Lung (tissue), 12 donors: ENCODE data around the gene SP140. TPM values are rescaled to one million over a fixed set of nuclear protein-coding genes. Genes with fewer than 3 reads are reported as not detected.

Experiments
- ATAC-seq: fragments of 200-7000 bp; cut with Tn5 transposase; one replicate; pipeline ENCODE4 v1.9.1; 2020; ENCODE audit warnings: moderate number of reproducible peaks; ENCODE audit not compliant: insufficient read depth, low FRiP score
- DNase-seq, 3 donors: peaks; one replicate each; pipeline ENCODE4 v3.0.0-alpha.2; 2013 to 2017
- H3K27ac ChIP-seq, 2 donors: one replicate each; pipeline ENCODE4 v1.5.1; 2013; ENCODE audit warnings: mild to moderate bottlenecking in 2 of 2, moderate library complexity in 2 of 2, control low read depth in 1 of 2, inconsistent platforms in 1 of 2, low read depth in 1 of 2, low read length in 1 of 2
- H3K27me3 ChIP-seq, 3 donors: one replicate each; pipeline ENCODE4 v1.5.1; 2013; ENCODE audit warnings: low read length in 2 of 3; ENCODE audit not compliant: control insufficient read depth in 3 of 3, insufficient read depth in 3 of 3
- H3K36me3 ChIP-seq, 4 donors: one replicate each; pipeline ENCODE4 v1.5.1; 2013; ENCODE audit warnings: low read length in 4 of 4, mild to moderate bottlenecking in 1 of 4, moderate library complexity in 1 of 4; ENCODE audit not compliant: control insufficient read depth in 4 of 4, insufficient read depth in 4 of 4
- H3K4me1 ChIP-seq, 5 donors: one replicate each; pipeline ENCODE4 v1.5.1; 2013; ENCODE audit warnings: low read length in 5 of 5, mild to moderate bottlenecking in 2 of 5, moderate library complexity in 1 of 5; ENCODE audit not compliant: control insufficient read depth in 5 of 5, insufficient read depth in 5 of 5
- H3K4me3 ChIP-seq: one replicate; pipeline ENCODE4 v1.5.1; 2013; ENCODE audit warnings: mild to moderate bottlenecking, control low read depth, moderate library complexity
- H3K9ac ChIP-seq, 2 donors: one replicate each; pipeline ENCODE4 v1.5.1; 2013; ENCODE audit warnings: low read length in 2 of 2, control low read depth in 1 of 2; ENCODE audit not compliant: insufficient read depth in 1 of 2
- H3K9me3 ChIP-seq, 4 donors: one replicate each; pipeline ENCODE4 v1.5.1; 2013; ENCODE audit warnings: low read length in 3 of 4, mild to moderate bottlenecking in 1 of 4, moderate library complexity in 1 of 4; ENCODE audit not compliant: control insufficient read depth in 4 of 4, insufficient read depth in 3 of 4
- WGBS, 2 donors: extraction: QIAGEN DNeasy Blood & Tissue Kit; methylation state at CpG; one replicate each; pipeline ENCODE4 v1.1.7; 2013; 5-methylcytosine and 5-hydroxymethylcytosine counted together
- polyA plus RNA-seq, 2 donors: library from polyadenylated mRNA; stranded (reverse); fragments of 200-250 nt; gene quantifications; one replicate each; pipeline ENCODE4 v1.2.1, GENCODE V29; 2013
- total RNA-seq, 2 donors: library from RNA; depleted of rRNA in 1 of 2; stranded (reverse); fragments of >200 nt in 1 of 2; gene quantifications; one replicate each; pipeline ENCODE4 v1.2.1, GENCODE V29; 2014 to 2021
- TF ChIP-seq, protein P1 (sequence below): IDR thresholded peaks from 2 replicates; pipeline ENCODE4 v1.5.1; 2012; ENCODE audit warnings: mild to moderate bottlenecking; ENCODE audit errors: control extremely low read depth, extremely low read depth
- donor health status: control.
- donor health status: control.
- donor health status: Bipolar disorder and iron deficiency.
- donor health status: healthy.
- donor health status: DM: yes; HTN: yes; CAD: no.

The SP140 gene
- total and polyA plus RNA-seq, 4 donors = 2.9 to 6.7 (median 6.0) TPM

- DNase-seq (no peak), ATAC-seq (no peak)
- Histone ChIP-seq H3K4me3 (no peak overlapping the region), H3K9me3 (no peaks in the 10 kb centered on the region), H3K27me3 (no peaks in the 10 kb centered on the region), H3K9ac (no peak overlapping the region), H3K36me3 (peaks cover 14 to 41% (median 26%) of the 10 kb centered on the region in 4 donors), H3K27ac (no peak overlapping the region), H3K4me1 (no peaks in the 10 kb centered on the region)
- WGBS, 2 donors = 91 to 93% methylated on average over 7 of the region's 7 CpGs
- TF ChIP-seq, protein P1, sequence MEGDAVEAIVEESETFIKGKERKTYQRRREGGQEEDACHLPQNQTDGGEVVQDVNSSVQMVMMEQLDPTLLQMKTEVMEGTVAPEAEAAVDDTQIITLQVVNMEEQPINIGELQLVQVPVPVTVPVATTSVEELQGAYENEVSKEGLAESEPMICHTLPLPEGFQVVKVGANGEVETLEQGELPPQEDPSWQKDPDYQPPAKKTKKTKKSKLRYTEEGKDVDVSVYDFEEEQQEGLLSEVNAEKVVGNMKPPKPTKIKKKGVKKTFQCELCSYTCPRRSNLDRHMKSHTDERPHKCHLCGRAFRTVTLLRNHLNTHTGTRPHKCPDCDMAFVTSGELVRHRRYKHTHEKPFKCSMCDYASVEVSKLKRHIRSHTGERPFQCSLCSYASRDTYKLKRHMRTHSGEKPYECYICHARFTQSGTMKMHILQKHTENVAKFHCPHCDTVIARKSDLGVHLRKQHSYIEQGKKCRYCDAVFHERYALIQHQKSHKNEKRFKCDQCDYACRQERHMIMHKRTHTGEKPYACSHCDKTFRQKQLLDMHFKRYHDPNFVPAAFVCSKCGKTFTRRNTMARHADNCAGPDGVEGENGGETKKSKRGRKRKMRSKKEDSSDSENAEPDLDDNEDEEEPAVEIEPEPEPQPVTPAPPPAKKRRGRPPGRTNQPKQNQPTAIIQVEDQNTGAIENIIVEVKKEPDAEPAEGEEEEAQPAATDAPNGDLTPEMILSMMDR = no peak
Measured at GRCh38 chr2:230179907-230180306, 45.6 kb upstream of the SP140 start.

- TF ChIP-seq, protein P1 = no peak
- 85 to 97% methylated on average over 2 of the region's 2 CpGs for WGBS, 2 donors
- Histone ChIP-seq H3K27me3 (no peaks in the 10 kb centered on the region), H3K36me3 (peaks cover 10 to 34% (median 24%) of the 10 kb centered on the region in 4 donors), H3K4me1 (no peaks in the 10 kb centered on the region), H3K9me3 (no peaks in the 10 kb centered on the region), H3K4me3 (no peak overlapping the region), H3K27ac (no peak overlapping the region), H3K9ac (no peak overlapping the region)
- no peak for ATAC-seq
- no peak for DNase-seq
Measured at GRCh38 chr2:230181195-230181594, 44.3 kb upstream of the SP140 start.

GRCh38 chr2:230184727-230185578 is 40.6 kb upstream of the SP140 start:
- H3K36me3 ChIP-seq = peaks cover 5 to 20% (median 14%) of the 10 kb centered on the region in 4 donors
- WGBS, 2 donors = 71 to 77% methylated on average over 10 of the region's 10 CpGs

More at GRCh38 chr2:230184727-230185578, 40.6 kb upstream of the SP140 start:
- TF ChIP-seq, protein P1 = no peak
- Histone ChIP-seq H3K4me3 (no peak overlapping the region), H3K9me3 (no peaks in the 10 kb centered on the region), H3K9ac (no peak overlapping the region), H3K4me1 (no peaks in the 10 kb centered on the region), H3K27me3 (no peaks in the 10 kb centered on the region), H3K27ac (no peak overlapping the region)
- no peak for ATAC-seq
- DNase-seq = peak in 2 of 3 donors; percentile 5 to 11
